Inflammatory macrophage (primary cell): ENCODE results near the gene PXMP2.

Source experiments
- DNase-seq, 2 donors: peaks; one replicate each; pipeline ENCODE4 v3.0.0-alpha.2; 2020 to 2022

PXMP2 gene

GRCh38 chr12:132695431-132695830 lies 8.0 kb downstream of the PXMP2 start:
- DNase-seq: no peak

GRCh38 chr12:132698341-132698740 lies 11.0 kb downstream of the PXMP2 start:
- peak in 1 of 2 donors; percentile 50 for DNase-seq

- peak in 1 of 2 donors; percentile 44 for DNase-seq
Measured at GRCh38 chr12:132700212-132700822, 12.9 kb downstream of the PXMP2 start.

DNA sequence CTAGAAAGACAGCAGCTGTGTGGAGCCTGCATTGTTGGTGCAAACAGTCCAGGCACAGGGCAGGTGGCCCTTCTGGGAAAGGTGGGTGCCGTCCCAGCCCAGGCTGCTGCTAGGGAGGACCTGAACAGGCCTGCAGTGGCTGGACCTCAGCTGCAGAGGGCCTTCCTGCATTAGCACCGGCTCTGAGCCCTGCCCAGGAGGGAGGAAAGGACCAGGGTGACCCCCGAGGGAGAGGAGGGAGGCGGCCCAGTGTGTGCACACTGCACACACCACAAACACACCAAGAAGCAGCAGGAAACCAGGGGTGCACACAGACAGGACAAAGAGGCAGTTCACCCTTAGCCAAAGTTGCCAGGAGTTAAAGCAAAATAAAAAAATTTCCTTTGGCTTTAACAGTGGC lies 15.3 kb downstream of the PXMP2 start:
- no peak for DNase-seq

DNA sequence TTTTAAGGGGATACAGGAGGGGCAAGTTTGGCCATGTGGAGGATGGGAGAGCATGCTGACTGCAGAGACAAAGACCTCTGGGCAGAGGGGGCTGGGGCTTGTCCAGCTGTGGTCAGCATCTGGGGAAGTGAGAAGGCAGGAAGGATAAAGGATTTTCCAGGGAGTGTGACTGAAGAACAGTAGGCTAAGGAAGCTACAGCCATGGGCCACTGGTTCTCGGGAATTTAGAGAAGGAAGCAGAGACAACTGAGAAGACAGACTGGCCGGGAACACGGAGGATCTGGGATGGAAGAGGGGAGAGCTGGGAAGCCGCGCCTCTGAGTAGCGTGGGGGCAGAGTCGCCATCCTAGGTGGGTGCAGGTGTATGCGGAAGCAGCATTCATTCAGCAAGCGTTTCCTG lies 16.3 kb downstream of the PXMP2 start:
- no peak for DNase-seq

GRCh38 chr12:132707241-132707640 lies 19.9 kb downstream of the PXMP2 start:
- no peak for DNase-seq

DNA sequence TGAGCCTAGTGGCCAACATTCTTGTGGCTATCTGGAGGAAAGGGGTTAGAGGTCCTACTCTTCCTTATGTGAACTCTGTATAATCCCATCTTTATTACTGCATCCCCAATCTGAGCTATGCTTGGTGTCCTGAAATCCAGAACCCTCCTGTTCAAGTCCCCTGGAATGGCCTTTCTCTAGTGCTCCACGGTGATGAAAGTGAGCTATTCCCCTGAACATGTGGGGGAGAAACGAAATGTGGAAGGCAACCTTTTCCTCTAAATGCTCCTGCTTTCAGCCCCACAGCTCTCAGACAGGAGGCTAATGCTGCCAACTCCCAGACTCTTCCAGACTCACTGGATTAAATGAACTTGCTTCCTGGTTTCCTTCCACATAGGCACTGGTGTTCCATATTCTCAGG lies 20.8 kb downstream of the PXMP2 start:
- DNase-seq: no peak

DNA sequence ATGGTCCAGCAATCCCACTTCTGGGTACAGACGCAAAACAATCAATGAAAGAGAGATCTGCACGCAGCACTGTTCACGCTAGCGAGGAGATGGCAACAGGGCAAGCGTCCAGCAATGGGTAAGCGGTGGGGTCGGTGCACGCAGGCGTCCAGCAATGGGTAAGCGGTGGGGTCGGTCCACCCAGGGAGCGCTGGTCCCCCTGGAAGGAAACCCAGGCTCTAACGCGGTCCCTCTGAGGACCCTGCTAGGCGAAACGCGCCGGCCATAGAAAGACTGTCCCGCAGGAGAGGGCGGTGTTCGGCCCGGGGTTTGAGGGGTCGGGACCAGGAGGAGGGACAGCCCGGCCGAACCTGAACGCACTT lies 22.6 kb downstream of the PXMP2 start:
- no peak for DNase-seq

DNA sequence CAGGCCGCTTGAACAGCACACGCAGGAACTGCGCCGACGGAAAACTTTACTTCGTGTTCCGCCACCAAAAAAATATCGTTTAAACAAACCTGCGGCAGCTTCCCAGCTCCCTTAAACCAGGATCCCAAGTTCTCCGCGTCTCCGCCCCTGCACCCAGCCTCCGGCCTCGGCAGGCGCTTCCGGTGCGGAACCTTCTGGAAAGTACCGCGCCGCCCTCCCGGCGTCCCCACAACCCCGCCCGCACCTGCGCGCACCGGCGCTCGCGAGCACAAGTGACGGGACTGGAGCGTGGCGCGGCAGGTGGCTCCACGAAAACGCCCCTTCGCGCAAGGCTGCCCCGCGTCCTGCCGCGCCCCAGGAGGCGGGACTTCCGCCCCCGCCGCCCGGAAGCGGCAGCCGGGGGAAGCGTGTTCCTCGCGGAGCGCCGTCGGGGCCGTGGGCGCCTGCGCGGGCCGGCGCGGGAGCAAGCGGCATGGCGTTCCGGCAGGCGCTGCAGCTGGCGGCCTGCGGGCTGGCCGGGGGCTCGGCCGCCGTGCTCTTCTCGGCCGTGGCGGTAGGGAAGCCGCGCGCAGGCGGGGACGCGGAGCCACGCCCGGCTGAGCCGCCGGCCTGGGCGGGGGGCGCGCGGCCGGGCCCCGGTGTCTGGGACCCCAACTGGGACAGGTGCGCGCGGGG lies 23.2 kb downstream of the PXMP2 start, which contains the start of gene PGAM5:
TSS of gene PGAM5 (plus strand) at position 438 of the 675 bp plus-strand sequence. CDS start at position 473, 35 bp downstream.
- DNase-seq: peak; percentile 86 to 92

DNA sequence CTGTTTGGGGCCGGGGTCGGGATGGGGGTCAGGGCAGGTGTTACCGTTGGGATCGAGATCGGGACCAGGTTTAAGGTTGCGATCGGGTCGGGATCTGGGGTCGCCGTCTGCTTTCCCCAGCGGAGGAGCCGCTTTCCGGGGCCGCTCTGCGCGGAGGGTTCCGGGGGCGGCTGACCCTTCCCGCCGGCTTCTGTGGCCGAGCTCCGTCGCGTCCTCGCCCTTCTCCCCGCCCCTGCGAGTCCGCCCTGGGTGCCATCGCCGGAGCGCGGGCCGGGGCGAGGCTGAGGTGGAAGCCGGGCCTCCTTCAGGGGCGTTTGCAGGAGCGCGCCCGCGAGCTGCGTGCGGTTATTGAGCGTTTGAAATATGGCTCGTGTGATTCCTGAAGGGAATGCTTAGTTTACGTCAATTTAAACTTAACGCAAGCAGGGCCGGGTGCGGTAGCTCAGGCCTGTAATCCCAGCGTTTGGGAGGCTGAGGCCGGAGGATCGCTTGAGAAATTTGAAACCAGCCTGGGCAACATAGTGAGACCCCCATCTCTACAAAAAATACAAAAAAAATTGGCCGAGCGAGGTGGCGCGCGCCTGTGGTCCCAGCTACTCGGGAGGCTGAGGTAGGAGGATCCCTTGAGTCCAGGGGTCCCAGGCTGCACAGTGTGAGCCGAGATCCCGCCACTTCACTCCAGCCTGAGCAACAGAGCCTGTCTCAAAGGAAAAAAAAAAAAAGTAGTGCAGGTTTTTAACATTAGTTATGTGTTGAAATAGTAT lies 23.9 kb downstream of the PXMP2 start:
- peak in 1 of 2 donors; percentile 37 for DNase-seq

- no peak for DNase-seq
Measured at GRCh38 chr12:132713123-132713522, 25.7 kb downstream of the PXMP2 start.

GRCh38 chr12:132715874-132716273 lies 28.5 kb downstream of the PXMP2 start:
- no peak for DNase-seq

- DNase-seq: no peak
Measured at GRCh38 chr12:132716356-132716755, 29.0 kb downstream of the PXMP2 start.

DNA sequence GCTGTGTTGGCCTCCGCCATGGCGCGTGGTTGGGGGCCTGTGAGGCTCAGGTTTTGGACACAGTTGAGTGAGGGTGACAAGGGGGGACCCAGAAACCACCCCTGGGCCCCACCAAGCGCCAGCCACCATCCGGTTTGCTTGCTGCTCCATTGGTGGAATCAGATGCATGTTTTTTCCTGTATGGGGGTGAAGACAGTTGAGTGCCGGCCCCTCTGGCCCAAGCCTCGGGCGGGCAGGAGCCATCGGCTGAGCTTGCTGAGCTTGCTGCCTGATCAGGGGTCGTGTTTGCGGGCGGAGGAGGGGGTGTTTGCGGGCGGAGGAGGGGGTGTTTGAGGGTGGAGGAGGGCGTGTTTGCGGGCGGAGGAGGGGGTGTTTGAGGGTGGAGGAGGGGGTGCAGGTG lies 29.6 kb downstream of the PXMP2 start:
- DNase-seq: no peak

- no peak for DNase-seq
Measured at GRCh38 chr12:132717531-132718387, 30.4 kb downstream of the PXMP2 start.

GRCh38 chr12:132718644-132719043 lies 31.3 kb downstream of the PXMP2 start:
- no peak for DNase-seq

GRCh38 chr12:132719141-132719953 lies 32.0 kb downstream of the PXMP2 start:
- DNase-seq: no peak

DNA sequence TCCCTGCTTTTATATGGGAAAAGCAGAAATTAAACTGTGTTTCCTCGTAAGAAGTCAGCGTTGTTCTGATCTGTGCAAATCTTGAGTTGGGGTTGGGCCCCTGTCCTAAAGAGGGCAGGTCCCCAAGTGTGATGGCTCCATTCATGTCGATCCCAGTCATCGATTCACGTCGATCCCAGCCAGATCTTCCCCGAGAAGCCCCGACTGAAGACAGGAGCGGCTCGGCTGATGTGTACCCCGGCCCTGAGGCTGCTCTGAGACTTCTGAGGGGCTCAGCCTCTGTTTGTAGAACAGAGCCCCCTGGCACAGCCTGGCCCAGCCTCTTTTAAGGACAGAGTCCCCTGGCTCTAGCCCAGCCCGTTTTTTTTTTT lies 32.6 kb downstream of the PXMP2 start:
- no peak for DNase-seq

DNA sequence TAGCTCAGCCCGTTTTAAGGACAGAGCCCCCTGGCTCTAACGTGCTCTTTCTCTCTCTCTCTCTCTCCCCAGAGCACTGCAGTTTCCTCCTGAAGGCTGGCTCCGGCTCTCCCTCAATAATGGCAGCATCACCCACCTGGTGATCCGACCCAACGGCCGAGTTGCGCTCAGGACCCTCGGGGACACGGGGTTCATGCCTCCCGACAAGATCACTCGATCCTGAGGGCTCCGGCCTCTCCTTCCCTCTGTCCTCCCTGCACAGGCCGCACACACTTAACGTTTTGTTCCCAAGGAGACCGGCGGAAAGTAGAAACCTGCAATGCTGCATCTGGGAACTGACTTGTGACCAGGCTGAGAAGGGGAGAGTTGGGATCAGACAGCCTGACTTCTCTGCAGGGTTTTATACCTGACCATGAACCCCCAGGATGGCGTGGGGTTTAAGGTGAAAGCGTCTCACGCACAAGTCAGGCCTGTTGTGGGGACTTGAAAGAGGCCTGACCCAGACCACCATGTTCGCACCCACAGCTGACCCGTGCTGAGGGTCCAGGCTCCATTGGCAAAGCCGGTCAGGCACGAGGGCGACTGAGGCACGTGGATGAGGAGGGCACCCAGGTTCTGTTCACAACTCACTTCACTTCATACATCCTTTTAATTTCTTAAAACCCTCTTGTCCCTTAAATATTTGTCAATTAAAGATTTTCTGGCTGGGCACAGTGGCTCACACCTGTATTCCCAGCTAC lies 33.4 kb downstream of the PXMP2 start:
- DNase-seq: no peak

- peak in 1 of 2 donors; percentile 53 for DNase-seq
Measured at GRCh38 chr12:132723015-132723763, 35.8 kb downstream of the PXMP2 start.

DNA sequence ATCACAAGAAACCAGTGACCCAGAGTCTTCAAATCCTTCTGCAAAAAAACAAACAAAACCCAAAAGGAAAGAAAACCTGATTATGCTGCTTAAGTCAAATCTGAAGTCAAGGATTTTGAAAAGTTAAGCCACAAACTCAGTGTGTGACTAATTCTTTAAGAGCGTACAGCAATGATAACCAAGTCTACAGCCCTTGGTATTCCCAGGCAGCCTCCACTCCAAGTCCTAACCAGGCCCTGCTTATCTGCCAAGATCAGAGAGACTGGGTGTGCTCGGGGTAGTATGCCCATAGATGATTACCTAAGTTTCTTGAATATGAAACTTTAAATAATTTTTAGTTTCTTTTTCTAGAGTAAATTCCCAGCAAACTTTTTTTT lies 36.4 kb downstream of the PXMP2 start:
- no peak for DNase-seq
